Mononuclear cell (primary cell): ENCODE results near the gene PPFIA4. TPM values are rescaled to one million over a fixed set of nuclear protein-coding genes. Genes with fewer than 3 reads are reported as not detected.

Experiments used
- H3K27me3 ChIP-seq: 2 replicates; pipeline ENCODE4 v1.6.0; 2011; ENCODE audit warnings: low read length, control low read depth; ENCODE audit not compliant: insufficient read depth
- H3K4me1 ChIP-seq: 2 replicates; pipeline ENCODE4 v1.5.1; 2011; ENCODE audit warnings: mild to moderate bottlenecking, low read length, control low read depth; ENCODE audit not compliant: insufficient read depth
- H3K4me3 ChIP-seq: 2 replicates; pipeline ENCODE4 v1.5.1; 2011; ENCODE audit warnings: mild to moderate bottlenecking, low read length, moderate library complexity
- H3K9me3 ChIP-seq: 2 replicates; pipeline ENCODE4 v1.5.1; 2011; ENCODE audit warnings: low read depth, mild to moderate bottlenecking, control low read depth, low read length
- total RNA-seq: library from RNA; depleted of rRNA; stranded (reverse); fragments of >200 nt; gene quantifications from one replicate; pipeline ENCODE4 v1.2.3, GENCODE V29; 2012

The PPFIA4 gene
- total RNA-seq, 1 donor: 0.73 TPM

DNA sequence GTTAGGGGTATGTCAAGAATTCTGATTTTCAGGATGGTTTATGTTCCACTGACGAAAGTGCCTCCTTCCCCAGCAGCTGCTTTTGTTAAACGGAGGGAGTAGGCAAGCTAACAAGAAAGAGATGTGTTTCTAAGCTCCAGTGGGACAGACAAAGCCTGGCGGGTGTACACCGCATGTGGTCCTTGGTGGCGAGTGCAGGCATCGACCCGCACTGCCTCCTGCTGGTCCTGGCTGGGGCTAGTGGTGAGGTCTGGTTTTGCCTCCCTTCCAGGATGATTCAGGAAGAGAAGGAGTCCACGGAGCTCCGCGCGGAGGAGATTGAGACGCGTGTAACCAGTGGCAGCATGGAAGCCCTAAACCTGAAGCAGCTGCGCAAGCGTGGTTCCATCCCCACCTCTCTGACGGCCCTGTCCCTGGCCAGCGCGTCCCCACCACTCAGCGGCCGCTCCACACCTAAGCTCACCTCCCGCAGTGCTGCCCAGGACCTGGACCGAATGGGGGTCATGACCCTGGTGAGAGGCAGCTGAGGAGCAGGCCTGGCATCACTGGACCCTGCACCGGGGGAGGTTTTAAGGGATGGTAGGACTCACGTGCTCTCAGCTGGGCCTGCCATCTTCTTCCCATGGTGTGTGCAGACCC, 29.0 kb downstream of the PPFIA4 start:
- Histone ChIP-seq H3K4me1 (peaks cover 39% of the 10 kb centered on the region), H3K9me3 (no peaks in the 10 kb centered on the region), H3K4me3 (no peak overlapping the region), H3K27me3 (no peaks in the 10 kb centered on the region)

DNA sequence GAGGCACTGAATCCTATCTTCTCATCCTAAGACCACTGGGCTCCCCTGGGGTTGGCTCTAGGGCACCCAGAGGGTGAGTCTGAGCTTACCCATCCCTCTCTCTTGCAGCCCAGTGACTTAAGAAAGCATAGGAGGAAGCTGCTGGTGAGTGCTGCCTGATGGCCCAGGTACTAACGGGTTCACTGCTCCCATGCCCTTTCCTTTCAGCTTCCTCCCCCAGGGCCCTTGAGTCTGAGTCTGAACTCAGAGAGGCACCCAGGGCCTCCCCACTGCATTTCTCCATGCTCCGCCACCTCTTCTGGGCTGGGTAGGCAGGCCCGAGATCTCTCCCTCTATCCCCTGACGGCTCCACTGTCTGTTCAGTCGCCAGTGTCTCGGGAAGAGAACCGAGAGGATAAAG, 29.7 kb downstream of the PPFIA4 start:
- peaks cover 46% of the 10 kb centered on the region for H3K4me1 ChIP-seq
- no peaks in the 10 kb centered on the region for H3K27me3 ChIP-seq
- no peak overlapping the region for H3K4me3 ChIP-seq
- H3K9me3 ChIP-seq: no peaks in the 10 kb centered on the region

DNA sequence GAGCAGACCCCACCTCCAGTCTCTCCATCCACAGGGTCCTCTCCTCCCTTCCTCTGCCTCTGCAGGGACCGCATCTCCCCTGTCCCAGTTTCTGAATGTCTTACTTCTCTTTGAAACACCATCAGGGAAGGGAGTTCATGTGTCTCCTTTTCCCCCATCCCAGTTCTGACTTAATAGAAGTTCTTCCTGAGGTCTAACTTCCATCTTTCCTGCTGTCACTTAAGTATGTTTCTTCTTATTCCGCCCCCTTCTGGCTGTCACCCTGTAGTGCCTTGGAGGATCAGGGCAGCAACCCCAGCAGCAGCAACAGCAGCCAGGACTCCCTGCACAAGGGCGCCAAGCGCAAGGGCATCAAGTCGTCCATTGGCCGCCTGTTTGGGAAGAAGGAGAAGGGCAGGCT, 30.2 kb downstream of the PPFIA4 start:
- no peaks in the 10 kb centered on the region for H3K27me3 ChIP-seq

DNA sequence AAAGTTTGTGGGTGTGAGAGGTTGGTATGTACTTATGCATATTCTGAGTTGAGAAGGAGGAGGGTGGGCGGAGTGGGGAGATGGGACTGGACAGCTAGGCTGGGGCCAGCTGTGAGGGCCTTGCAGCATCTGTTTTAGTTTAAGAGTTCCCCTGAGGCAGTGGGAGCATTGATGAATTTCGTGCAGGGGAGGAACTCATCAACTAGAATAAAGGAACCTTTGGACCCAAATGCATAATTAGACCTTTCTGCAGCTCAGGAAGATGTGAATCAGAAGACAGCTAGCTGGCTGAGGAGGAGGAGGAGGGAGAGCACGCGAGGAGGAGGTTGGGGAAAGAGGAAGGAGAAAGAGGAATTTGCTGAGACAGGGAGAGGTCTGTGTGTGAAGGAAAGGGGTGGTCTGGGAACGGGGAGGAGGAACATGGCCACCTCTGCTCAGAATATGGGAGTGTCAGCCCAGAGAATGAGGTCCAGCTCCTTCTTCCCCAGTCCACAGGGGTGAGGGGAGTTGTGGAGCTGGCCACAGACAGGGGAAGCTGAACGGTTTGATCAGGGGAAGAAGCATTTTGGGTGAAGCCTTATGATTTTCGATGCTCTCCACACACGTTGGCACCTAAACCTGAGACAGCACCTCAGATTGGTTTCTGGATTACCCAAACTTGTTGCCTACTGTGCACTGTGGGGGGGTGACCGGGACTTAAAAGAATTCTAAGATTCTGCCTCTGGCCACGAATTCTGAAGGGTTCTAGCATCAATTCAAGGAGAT, 31.8 kb downstream of the PPFIA4 start:
- Histone ChIP-seq H3K4me3 (no peak overlapping the region), H3K27me3 (no peaks in the 10 kb centered on the region), H3K4me1 (peaks cover 48% of the 10 kb centered on the region), H3K9me3 (no peaks in the 10 kb centered on the region)

More for the DNA sequence above, 30.2 kb downstream of the PPFIA4 start:
- Histone ChIP-seq H3K4me1 (peaks cover 46% of the 10 kb centered on the region), H3K4me3 (no peak overlapping the region), H3K9me3 (no peaks in the 10 kb centered on the region)

DNA sequence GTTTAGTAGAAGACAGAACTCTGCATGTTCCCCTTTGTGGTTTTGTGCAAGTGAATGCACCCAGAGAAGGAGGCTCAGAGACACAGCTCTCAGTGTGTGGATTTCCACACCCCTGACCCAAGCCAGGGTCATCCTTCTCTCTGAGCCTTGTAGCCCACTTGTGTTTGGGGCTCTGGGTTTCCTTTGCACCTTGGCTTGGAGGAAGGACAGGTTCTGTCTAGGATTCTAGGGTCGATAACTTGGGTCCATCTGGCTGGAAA, 32.3 kb downstream of the PPFIA4 start:
- H3K27me3 ChIP-seq: no peaks in the 10 kb centered on the region
- no peaks in the 10 kb centered on the region for H3K9me3 ChIP-seq
- no peak overlapping the region for H3K4me3 ChIP-seq
- H3K4me1 ChIP-seq: peaks cover 54% of the 10 kb centered on the region

DNA sequence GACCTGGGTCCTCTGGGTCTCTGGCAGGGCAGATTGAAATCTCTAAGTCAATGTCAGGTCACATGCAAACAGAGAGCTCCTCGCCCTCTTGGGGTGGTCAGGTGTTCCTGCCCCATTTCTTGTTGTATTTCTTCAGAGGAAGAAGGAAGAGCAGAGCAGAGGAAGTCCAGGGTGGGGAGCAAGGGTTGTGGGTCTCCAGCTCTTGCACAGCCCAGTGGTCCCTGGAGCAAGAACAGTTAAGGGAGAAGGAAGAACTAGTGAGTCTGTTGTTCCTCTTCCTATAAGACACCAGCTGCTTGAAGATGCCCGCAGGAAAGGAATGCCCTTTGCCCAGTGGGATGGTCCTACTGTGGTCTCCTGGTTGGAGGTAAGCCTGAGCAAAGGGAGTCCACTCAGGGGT, 33.2 kb downstream of the PPFIA4 start:
- Histone ChIP-seq H3K4me1 (peaks cover 55% of the 10 kb centered on the region), H3K4me3 (no peak overlapping the region), H3K9me3 (no peaks in the 10 kb centered on the region), H3K27me3 (no peaks in the 10 kb centered on the region)

DNA sequence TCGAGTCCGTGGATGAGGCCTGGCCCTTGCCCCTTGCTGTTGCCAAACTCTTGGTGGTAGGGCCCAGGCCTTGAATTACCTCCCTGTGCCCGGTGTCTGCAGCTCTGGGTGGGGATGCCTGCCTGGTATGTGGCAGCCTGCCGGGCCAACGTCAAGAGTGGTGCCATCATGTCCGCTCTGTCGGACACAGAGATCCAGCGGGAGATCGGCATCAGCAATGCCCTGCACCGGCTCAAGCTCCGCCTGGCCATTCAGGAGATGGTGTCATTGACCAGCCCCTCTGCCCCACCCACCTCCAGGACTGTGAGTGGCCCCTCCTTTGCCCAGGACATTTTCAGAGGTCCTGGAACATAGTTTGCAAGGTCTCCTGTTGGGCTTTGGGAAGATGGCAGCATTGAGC, 33.8 kb downstream of the PPFIA4 start:
- no peaks in the 10 kb centered on the region for H3K9me3 ChIP-seq
- H3K4me3 ChIP-seq: no peak overlapping the region
- peaks cover 55% of the 10 kb centered on the region for H3K4me1 ChIP-seq
- H3K27me3 ChIP-seq: no peaks in the 10 kb centered on the region

DNA sequence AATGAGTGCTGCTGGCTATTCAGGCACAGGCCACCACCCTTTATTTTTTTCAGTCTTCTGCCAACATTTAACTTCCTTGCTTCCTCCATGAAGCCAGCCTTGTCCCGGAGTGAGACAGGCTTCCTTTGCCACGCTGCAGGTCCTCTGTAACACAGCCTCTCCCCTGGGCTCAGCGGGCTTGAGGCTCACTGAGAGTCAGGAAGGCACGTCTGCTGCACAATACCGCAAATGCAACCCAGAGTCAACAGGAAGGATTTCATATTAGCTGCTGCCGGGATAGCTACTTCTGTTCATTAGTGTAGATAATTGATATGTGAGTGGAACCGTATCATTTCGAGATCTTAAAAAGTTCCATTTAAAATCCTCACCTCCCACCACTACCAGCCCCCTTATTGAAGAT, 37.0 kb downstream of the PPFIA4 start:
- H3K4me3 ChIP-seq: no peak overlapping the region
- H3K4me1 ChIP-seq: peaks cover 43% of the 10 kb centered on the region
- no peaks in the 10 kb centered on the region for H3K9me3 ChIP-seq
- H3K27me3 ChIP-seq: no peaks in the 10 kb centered on the region

DNA sequence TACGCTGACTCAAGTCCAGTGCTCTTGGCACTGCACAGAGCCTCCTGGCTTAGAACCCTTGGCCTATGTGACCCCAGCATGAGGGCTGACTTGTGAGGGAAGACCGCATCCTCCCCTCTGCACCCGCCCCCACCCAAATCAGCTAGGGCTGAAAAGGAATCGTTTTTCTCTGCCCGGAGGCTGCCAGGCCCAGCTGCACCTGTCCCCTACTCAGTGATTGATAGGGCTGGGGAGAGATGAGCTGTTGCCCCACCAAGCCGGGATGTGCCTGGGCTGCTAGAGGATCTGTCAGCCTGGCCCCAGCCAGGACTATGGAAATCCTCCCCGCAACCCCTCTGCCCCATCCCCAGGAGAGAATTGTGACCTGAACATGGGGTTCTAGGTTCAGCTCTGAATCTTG, 38.9 kb downstream of the PPFIA4 start:
- H3K4me3 ChIP-seq: no peak overlapping the region

DNA sequence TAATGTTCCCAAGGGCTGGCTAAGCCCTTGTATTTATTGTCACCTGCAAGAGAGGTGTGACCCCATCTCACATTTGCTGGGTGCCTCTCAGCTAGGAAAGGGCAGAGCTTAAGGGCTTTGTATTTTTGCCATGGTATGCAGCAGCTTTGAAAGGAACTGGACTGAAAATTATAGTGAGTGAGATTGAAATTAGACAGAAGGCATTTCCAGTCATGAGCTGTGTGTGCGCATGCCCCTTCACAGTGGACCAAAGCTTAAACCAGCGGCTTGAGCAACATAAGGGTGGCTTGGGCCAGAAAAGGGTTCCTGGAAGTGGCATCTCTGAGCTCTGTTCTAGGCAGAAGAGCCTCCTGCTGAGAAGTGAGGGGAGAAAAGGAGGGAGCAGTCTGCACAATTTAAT, 39.7 kb downstream of the PPFIA4 start:
- Histone ChIP-seq H3K4me3 (no peak overlapping the region), H3K9me3 (no peaks in the 10 kb centered on the region), H3K4me1 (peaks cover 36% of the 10 kb centered on the region)

More for the DNA sequence above, 38.9 kb downstream of the PPFIA4 start:
- H3K27me3 ChIP-seq: no peaks in the 10 kb centered on the region
- peaks cover 43% of the 10 kb centered on the region for H3K4me1 ChIP-seq
- no peaks in the 10 kb centered on the region for H3K9me3 ChIP-seq

DNA sequence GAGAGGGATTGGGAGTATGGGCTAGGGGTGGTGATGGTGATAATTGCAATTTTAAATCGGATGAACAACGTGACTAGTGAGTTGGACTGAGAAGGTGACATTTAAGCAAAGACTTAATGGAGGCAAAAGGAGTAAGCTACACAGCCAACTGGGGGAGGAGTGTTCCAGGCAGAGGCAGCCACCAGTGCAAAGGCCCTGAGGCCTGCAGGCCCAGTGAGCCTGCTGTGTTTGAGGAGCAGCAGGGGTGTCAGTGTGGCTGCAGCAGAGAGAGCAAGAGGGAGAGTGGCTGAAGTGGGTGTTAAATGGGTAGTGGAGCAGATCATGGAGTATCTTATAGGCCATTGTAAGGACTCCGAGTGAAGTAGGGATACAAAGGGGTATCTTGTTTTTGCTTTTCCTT, 40.7 kb downstream of the PPFIA4 start:
- no peaks in the 10 kb centered on the region for H3K27me3 ChIP-seq
- no peaks in the 10 kb centered on the region for H3K9me3 ChIP-seq
- H3K4me1 ChIP-seq: peaks cover 35% of the 10 kb centered on the region
- H3K4me3 ChIP-seq: no peak overlapping the region

More for the DNA sequence above, 39.7 kb downstream of the PPFIA4 start:
- H3K27me3 ChIP-seq: no peaks in the 10 kb centered on the region

DNA sequence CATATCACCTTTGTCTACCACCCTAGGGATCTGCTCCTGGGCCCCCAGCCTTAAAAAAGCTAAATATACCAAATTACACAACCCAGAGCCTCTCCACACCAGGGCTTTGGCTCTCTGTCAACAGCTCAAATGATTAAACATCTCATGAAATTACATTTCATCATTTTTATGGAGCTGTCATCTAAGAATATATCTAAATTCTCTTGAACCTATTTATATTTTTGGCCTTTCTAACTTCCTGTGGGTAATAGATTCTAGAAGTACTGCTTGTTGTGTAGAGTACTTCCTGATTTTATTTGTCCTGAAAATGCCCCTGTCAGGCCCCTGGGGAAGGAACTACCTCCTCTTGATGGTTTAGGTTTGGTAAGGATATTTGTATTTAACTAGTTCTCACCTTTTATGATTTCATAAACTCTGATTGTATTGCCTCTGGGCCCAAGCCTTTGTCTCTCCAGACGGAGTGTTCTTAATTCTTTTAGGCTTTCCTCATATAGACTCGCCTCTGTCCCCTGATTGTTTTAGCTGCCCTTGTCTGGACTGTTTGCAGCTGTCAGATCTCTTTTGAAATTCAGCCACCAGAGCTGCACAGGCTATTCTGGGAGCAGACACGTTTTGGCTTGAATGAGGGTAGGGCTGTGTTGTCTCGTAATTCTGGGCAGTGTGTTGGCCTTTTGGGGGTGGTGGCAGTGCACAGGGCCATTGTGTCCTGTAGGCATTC, 42.9 kb downstream of the PPFIA4 start:
- Histone ChIP-seq H3K4me1 (peaks cover 26% of the 10 kb centered on the region), H3K27me3 (no peaks in the 10 kb centered on the region), H3K4me3 (no peak overlapping the region), H3K9me3 (no peaks in the 10 kb centered on the region)

DNA sequence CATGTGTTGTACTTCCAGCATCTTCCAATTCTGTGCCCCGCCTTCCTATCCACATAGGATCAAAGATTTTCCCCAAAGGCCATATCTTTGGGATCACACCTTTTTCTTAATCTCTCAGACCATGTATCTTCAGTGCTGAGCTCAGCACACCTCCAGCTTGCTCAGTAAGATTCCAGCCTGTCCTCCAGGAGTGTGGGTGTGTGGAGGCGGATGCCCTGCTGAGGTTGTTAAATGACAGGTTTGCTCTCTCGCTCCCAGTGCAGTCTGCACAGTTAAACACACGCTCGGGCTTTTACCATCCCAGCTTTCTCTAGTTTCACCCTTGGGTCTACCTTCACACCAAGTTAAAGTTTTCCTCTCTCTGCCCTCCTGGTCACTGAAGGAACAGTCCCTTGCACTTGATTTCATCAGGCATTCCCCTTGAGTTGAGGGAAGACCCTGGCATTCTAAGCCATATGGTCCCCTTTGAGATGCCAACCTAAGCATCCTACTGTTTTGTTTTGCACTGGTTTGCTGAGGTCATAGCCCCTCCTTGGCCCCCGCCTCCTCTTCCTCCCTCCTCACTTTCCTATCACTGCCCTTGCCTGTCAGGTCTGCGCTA, 45.8 kb downstream of the PPFIA4 start:
- Histone ChIP-seq H3K4me3 (no peak overlapping the region), H3K27me3 (peaks cover 3% of the 10 kb centered on the region), H3K9me3 (no peaks in the 10 kb centered on the region), H3K4me1 (peaks cover 49% of the 10 kb centered on the region)

DNA sequence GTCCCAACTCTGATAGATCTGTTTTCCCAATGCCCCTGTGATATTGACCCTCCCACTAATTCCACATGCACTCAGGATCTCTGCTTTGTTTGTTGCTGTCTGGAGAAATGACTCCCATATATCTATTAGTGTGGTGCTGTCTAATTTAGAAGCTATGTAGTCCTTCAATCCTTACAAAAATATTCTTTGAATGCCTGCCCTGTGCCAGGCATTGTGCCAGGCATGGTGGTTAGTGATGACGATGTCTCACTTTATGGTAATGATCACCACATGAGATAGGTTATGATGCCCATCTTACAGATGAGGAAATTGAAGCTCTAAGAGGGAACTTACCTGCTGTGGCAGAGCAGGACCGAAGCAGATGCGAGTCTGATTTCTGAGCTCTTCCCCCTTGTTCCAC, 46.6 kb downstream of the PPFIA4 start:
- Histone ChIP-seq H3K4me3 (no peak overlapping the region), H3K4me1 (peaks cover 46% of the 10 kb centered on the region), H3K27me3 (peaks cover 3% of the 10 kb centered on the region), H3K9me3 (no peaks in the 10 kb centered on the region)

DNA sequence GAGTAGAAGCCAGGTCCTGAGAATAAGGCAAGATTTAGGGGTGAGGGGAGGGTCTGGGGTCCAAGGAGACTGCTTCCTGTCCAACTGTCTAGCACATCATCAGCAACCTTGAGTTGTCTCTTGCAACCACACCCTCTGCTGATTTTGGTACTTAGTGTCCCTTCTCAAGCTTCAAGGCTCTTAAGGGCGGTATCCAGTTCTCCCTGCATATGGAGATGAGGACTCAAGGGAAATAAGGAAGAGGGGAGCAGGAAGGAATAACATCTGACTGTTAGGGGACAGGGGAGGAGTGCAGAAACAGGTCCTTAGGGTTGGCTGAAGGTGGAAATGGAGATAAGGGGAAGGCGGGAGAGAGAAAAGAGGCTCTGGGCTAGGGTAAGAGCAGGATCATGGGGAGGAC, 47.2 kb downstream of the PPFIA4 start:
- no peak overlapping the region for H3K4me3 ChIP-seq
- no peaks in the 10 kb centered on the region for H3K9me3 ChIP-seq

More for the DNA sequence above, 47.2 kb downstream of the PPFIA4 start:
- H3K27me3 ChIP-seq: peaks cover 3% of the 10 kb centered on the region
- H3K4me1 ChIP-seq: peaks cover 41% of the 10 kb centered on the region
